ENCODE measurements around the gene PCDHB2. TPM values are rescaled to one million over a fixed set of nuclear protein-coding genes. Genes with fewer than 3 reads are reported as not detected.

Gene PCDHB2
- total and polyA plus RNA-seq, 3 donors (not counting 1 experiment from before 2014, with no cell fraction given): 2.2 to 6.8 (median 2.9) TPM

Other genes with a start within 250 kb of the PCDHB2 start
- under 1 TPM; 0.07 to 0.83 TPM for gene PCDHA9, start 246.2 kb upstream of the PCDHB2 start, total RNA-seq
- gene PCDHA9, start 246.2 kb upstream of the PCDHB2 start, polyA plus RNA-seq: not detected
- gene PCDHA10, start 238.7 kb upstream of the PCDHB2 start, total RNA-seq: 1 to 10 TPM in 1 of 2 donors, under 1 TPM in 1; 0.19 to 1.3 TPM
- gene PCDHA10, start 238.7 kb upstream of the PCDHB2 start, polyA plus RNA-seq: 0.01 TPM
- 1 to 10 TPM in 1 of 2 donors, under 1 TPM in 1; 0.21 to 2.0 TPM for gene PCDHA11, start 225.7 kb upstream of the PCDHB2 start, total RNA-seq
- gene PCDHA11, start 225.7 kb upstream of the PCDHB2 start, polyA plus RNA-seq: 1.2 TPM
- gene PCDHA12, start 219.3 kb upstream of the PCDHB2 start, total RNA-seq: 1 to 10 TPM in 1 of 2 donors, under 1 TPM in 1; 0.45 to 6.8 TPM
- gene PCDHA12, start 219.3 kb upstream of the PCDHB2 start, polyA plus RNA-seq: 0.03 TPM
- 1 to 10 TPM in 1 of 2 donors, under 1 TPM in 1; 0.52 to 1.2 TPM for gene PCDHA13, start 212.5 kb upstream of the PCDHB2 start, total RNA-seq
- 0.11 TPM for gene PCDHA13, start 212.5 kb upstream of the PCDHB2 start, polyA plus RNA-seq
- gene PCDHAC1, start 168.3 kb upstream of the PCDHB2 start, total RNA-seq: 1 to 10 TPM; 1.3 to 2.8 TPM
- gene PCDHAC1, start 168.3 kb upstream of the PCDHB2 start, polyA plus RNA-seq: 1.5 TPM
- 1 to 10 TPM; 3.7 to 5.8 TPM for gene PCDHAC2, start 128.1 kb upstream of the PCDHB2 start, total RNA-seq
- gene PCDHAC2, start 128.1 kb upstream of the PCDHB2 start, polyA plus RNA-seq: 5.4 TPM
- gene PCDHB1, start 43.2 kb upstream of the PCDHB2 start, total RNA-seq: not detected
- not detected for gene PCDHB1, start 43.2 kb upstream of the PCDHB2 start, polyA plus RNA-seq
- 1 to 10 TPM in 1 of 2 donors, under 1 TPM in 1; 0.31 to 1.0 TPM for gene PCDHB3, start 5.9 kb downstream of the PCDHB2 start, total RNA-seq
- 0.15 TPM for gene PCDHB3, start 5.9 kb downstream of the PCDHB2 start, polyA plus RNA-seq
- gene PCDHB4, start 27.2 kb downstream of the PCDHB2 start, total RNA-seq: 1 to 10 TPM in 1 of 2 donors, under 1 TPM in 1; 0.12 to 1.5 TPM
- gene PCDHB4, start 27.2 kb downstream of the PCDHB2 start, polyA plus RNA-seq: 0.05 TPM
- gene PCDHB5, start 40.6 kb downstream of the PCDHB2 start, total RNA-seq: under 1 TPM; 0.12 to 0.33 TPM
- 0.02 TPM for gene PCDHB5, start 40.6 kb downstream of the PCDHB2 start, polyA plus RNA-seq
- under 1 TPM in 1 of 2 donors, not detected in 1; 0.33 TPM for gene PCDHB6, start 55.4 kb downstream of the PCDHB2 start, total RNA-seq
- gene PCDHB6, start 55.4 kb downstream of the PCDHB2 start, polyA plus RNA-seq: 0.46 TPM
- gene PCDHB7, start 78.0 kb downstream of the PCDHB2 start, total RNA-seq: under 1 TPM; 0.14 to 0.67 TPM
- 0.01 TPM for gene PCDHB7, start 78.0 kb downstream of the PCDHB2 start, polyA plus RNA-seq
- under 1 TPM; 0.17 to 0.40 TPM for gene PCDHB8, start 83.2 kb downstream of the PCDHB2 start, total RNA-seq
- gene PCDHB8, start 83.2 kb downstream of the PCDHB2 start, polyA plus RNA-seq: 0.03 TPM
- gene PCDHB16, start 87.8 kb downstream of the PCDHB2 start, total RNA-seq: under 1 TPM; 0.21 to 0.33 TPM
- gene PCDHB16, start 87.8 kb downstream of the PCDHB2 start, polyA plus RNA-seq: 0.17 TPM
- under 1 TPM; 0.24 to 0.50 TPM for gene PCDHB9, start 92.5 kb downstream of the PCDHB2 start, total RNA-seq
- 0.12 TPM for gene PCDHB9, start 92.5 kb downstream of the PCDHB2 start, polyA plus RNA-seq
- gene PCDHB10, start 97.7 kb downstream of the PCDHB2 start, total RNA-seq: 1 to 10 TPM in 1 of 2 donors, under 1 TPM in 1; 0.56 to 1.0 TPM
- gene PCDHB10, start 97.7 kb downstream of the PCDHB2 start, polyA plus RNA-seq: 0.34 TPM
- under 1 TPM; 0.16 to 0.17 TPM for gene PCDHB11, start 105.0 kb downstream of the PCDHB2 start, total RNA-seq
- 0.01 TPM for gene PCDHB11, start 105.0 kb downstream of the PCDHB2 start, polyA plus RNA-seq
- under 1 TPM in 1 of 2 donors, not detected in 1; 0.17 TPM for gene PCDHB12, start 114.1 kb downstream of the PCDHB2 start, total RNA-seq
- 0.06 TPM for gene PCDHB12, start 114.1 kb downstream of the PCDHB2 start, polyA plus RNA-seq
- gene PCDHB13, start 119.3 kb downstream of the PCDHB2 start, total RNA-seq: 1 to 10 TPM in 1 of 2 donors, under 1 TPM in 1; 0.64 to 1.0 TPM
- gene PCDHB13, start 119.3 kb downstream of the PCDHB2 start, polyA plus RNA-seq: 0.16 TPM
- gene PCDHB14, start 128.7 kb downstream of the PCDHB2 start, total RNA-seq: 1 to 10 TPM; 1.4 to 1.7 TPM
- 0.37 TPM for gene PCDHB14, start 128.7 kb downstream of the PCDHB2 start, polyA plus RNA-seq
- under 1 TPM; 0.33 to 0.40 TPM for gene PCDHB15, start 150.8 kb downstream of the PCDHB2 start, total RNA-seq
- 0.28 TPM for gene PCDHB15, start 150.8 kb downstream of the PCDHB2 start, polyA plus RNA-seq
- gene SLC25A2, start 209.4 kb downstream of the PCDHB2 start, total RNA-seq: under 1 TPM; 0.17 to 0.28 TPM
- gene SLC25A2, start 209.4 kb downstream of the PCDHB2 start, polyA plus RNA-seq: not detected
- gene TAF7, start 226.2 kb downstream of the PCDHB2 start, total RNA-seq: 10 to 100 TPM; 45.2 to 46.0 TPM
- gene TAF7, start 226.2 kb downstream of the PCDHB2 start, polyA plus RNA-seq: 24.4 TPM
- gene PCDHGA1, start 235.9 kb downstream of the PCDHB2 start, total RNA-seq: under 1 TPM; 0.26 to 0.83 TPM
- 0.41 TPM for gene PCDHGA1, start 235.9 kb downstream of the PCDHB2 start, polyA plus RNA-seq
- 1 to 10 TPM; 1.7 to 3.0 TPM for gene PCDHGA2, start 244.1 kb downstream of the PCDHB2 start, total RNA-seq
- gene PCDHGA2, start 244.1 kb downstream of the PCDHB2 start, polyA plus RNA-seq: 2.0 TPM
- under 1 TPM; 0.83 to 0.96 TPM for gene PCDHGA3, start 249.2 kb downstream of the PCDHB2 start, total RNA-seq
- gene PCDHGA3, start 249.2 kb downstream of the PCDHB2 start, polyA plus RNA-seq: 0.75 TPM